DOHH2 (cell line): ENCODE results near the gene PHC3.

Source experiments
- EZH2phosphoT487 ChIP-seq: fragments of 200-600 bp; sonication (generic); IDR thresholded peaks from 2 replicates; pipeline ENCODE4 v1.6.1; 2017; ENCODE audit warnings: borderline replicate concordance, mild to moderate bottlenecking, antibody characterized with exemption, low read length, moderate library complexity, mixed read lengths
- TF ChIP-seq, protein P1 (sequence below): fragments of 200-600 bp; sonication (generic); IDR thresholded peaks from one replicate; pipeline ENCODE4 v1.5.1; 2014; ENCODE audit warnings: antibody characterized with exemption, mild to moderate bottlenecking, low read depth, low read length; ENCODE audit not compliant: poor library complexity, severe bottlenecking

DNA sequence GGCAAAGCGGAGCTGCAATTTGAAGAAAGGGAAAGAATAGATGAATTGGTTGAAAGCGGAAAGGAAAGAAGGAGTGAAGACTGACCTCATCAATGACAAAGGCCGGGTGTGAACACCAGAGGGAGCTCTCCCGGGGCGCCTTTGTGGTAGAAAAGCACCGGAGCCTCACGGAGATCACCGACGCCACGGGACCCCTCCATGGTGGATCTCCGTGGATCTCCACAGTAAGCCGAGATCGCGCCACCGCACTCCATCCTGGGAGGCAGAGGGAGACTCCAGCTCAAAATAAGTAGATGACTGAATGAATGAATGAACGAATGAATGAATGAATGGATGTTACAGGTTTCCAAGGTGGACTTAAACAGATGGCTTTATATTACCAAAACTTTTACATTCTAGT lies 118.8 kb downstream of the PHC3 start:
- TF ChIP-seq, protein P1, sequence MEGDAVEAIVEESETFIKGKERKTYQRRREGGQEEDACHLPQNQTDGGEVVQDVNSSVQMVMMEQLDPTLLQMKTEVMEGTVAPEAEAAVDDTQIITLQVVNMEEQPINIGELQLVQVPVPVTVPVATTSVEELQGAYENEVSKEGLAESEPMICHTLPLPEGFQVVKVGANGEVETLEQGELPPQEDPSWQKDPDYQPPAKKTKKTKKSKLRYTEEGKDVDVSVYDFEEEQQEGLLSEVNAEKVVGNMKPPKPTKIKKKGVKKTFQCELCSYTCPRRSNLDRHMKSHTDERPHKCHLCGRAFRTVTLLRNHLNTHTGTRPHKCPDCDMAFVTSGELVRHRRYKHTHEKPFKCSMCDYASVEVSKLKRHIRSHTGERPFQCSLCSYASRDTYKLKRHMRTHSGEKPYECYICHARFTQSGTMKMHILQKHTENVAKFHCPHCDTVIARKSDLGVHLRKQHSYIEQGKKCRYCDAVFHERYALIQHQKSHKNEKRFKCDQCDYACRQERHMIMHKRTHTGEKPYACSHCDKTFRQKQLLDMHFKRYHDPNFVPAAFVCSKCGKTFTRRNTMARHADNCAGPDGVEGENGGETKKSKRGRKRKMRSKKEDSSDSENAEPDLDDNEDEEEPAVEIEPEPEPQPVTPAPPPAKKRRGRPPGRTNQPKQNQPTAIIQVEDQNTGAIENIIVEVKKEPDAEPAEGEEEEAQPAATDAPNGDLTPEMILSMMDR, result peak; percentile 48
- no peak for TF ChIP-seq EZH2phosphoT487
